Left ventricle myocardium inferior (tissue), 1 donor: ENCODE results near the gene CIB4. TPM values are rescaled to one million over a fixed set of nuclear protein-coding genes. Genes with fewer than 3 reads are reported as not detected.

Experiments
- DNase-seq: peaks from one replicate; pipeline ENCODE4 v3.0.0-alpha.2; 2020
- H3K27ac ChIP-seq: fragments of 200-600 bp; replicated peaks from 2 replicates; pipeline ENCODE4 v1.8.0; 2021
- H3K27me3 ChIP-seq: fragments of 200-600 bp; 2 replicates; pipeline ENCODE4 v1.8.0; 2021; ENCODE audit warnings: low read depth
- H3K36me3 ChIP-seq: fragments of 200-600 bp; 2 replicates; pipeline ENCODE4 v1.8.0; 2021
- H3K4me1 ChIP-seq: fragments of 200-600 bp; 2 replicates; pipeline ENCODE4 v1.8.0; 2021
- H3K4me3 ChIP-seq: fragments of 200-600 bp; 2 replicates; pipeline ENCODE4 v1.8.0; 2021; ENCODE audit warnings: mild to moderate bottlenecking, moderate library complexity
- H3K9me3 ChIP-seq: fragments of 200-600 bp; replicated peaks from 2 replicates; pipeline ENCODE4 v1.8.0; 2021
- CTCF ChIP-seq: fragments of 200-600 bp; IDR thresholded peaks from 2 replicates; pipeline ENCODE4 v1.8.0; 2021; ENCODE audit warnings: antibody characterized with exemption, mild to moderate bottlenecking, borderline replicate concordance
- intact Hi-C: fragments of 100-400 bp; cut with micrococcal nuclease; formaldehyde crosslinking; loops from one replicate; pipeline ENCODE4 v1.11.0; 2022
- total RNA-seq: library from RNA; stranded (reverse); fragmentation: NEBNext Ultra II Directional; extraction: Animal tissue kit (Norgen Biotek cat#: 25700); gene quantifications from one replicate; pipeline ENCODE4 v1.2.1, GENCODE V29; 2021
- donor health status: DM: no; HTN: yes; CAD: no; lungs with severe emphysema.

Gene CIB4
- total RNA-seq, 1 donor from 2014 or later: not detected

DNA sequence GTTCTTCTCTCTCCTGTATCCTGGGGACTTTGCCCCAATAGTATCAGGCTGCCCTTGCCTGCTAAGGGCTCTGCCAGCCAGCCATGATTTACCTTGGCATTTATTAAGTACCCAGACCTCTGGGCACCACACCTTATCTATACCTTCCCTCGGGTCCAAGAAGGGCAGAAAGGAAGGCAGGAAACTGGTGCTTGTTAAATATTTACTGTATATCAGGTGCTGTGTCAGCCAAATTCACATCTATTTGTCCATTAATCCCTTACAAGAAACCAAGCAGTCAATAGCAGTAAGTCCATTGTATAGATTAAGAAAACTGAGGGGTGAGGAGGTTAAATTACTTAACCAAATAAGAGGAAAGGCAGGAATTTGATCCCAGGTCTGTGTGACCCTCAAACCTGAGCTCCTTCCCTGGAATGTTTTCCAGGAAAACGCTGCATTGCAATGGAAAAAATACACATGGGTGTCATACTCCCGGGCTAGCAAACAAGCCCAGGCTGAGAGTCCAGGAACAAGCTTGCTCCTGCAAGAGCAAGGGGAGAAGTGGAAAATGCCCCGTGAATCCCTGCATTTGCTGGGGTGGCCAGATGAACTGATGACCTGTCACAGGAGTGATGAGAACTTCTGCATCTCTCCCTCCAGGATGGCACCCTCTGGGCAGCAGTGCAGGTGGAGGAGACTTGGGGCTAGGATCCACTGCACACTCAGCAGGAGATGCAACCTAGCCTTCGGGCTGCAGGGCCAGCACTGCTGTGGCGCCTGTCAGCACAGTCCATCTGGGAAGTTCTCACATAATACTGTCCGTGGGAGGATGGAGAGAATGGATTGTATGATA lies 30.4 kb downstream of the CIB4 start:
- intact Hi-C loops: no loop called here
- peaks cover 50% of the 10 kb centered on the region for H3K27me3 ChIP-seq
- H3K36me3 ChIP-seq: no peaks in the 10 kb centered on the region
- H3K4me3 ChIP-seq: no peak overlapping the region
- no peak overlapping the region for H3K27ac ChIP-seq
- DNase-seq: no peak
- peaks cover 29% of the 10 kb centered on the region for H3K4me1 ChIP-seq
- TF ChIP-seq CTCF: no peak
- no peaks in the 10 kb centered on the region for H3K9me3 ChIP-seq

DNA sequence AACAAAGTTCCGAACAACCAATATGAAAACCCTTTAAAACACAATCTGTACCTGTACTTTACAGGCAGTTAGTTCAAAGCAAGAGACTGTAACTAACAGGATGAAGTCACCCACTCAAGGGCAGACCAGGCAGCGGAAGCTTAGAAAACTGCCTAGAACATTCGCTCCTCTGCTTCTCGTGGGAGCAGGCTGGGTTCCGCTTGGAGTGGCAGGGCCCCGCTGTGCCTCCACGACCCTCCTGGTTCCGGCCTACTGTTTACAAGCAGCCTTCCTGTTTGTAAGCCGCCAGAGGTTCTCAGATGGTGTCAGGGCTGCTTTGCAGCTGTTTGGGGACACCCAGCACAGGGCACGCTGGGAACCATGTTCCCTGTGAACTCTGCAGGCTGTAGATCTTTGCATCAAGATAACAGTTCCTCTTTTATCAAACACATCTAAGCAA lies 31.3 kb downstream of the CIB4 start:
- DNase-seq: no peak
- Histone ChIP-seq H3K9me3 (no peaks in the 10 kb centered on the region), H3K36me3 (no peaks in the 10 kb centered on the region), H3K27me3 (peaks cover 49% of the 10 kb centered on the region), H3K4me1 (peaks cover 28% of the 10 kb centered on the region), H3K27ac (no peak overlapping the region), H3K4me3 (no peak overlapping the region)
- intact Hi-C loops: no loop called here
- no peak for TF ChIP-seq CTCF

DNA sequence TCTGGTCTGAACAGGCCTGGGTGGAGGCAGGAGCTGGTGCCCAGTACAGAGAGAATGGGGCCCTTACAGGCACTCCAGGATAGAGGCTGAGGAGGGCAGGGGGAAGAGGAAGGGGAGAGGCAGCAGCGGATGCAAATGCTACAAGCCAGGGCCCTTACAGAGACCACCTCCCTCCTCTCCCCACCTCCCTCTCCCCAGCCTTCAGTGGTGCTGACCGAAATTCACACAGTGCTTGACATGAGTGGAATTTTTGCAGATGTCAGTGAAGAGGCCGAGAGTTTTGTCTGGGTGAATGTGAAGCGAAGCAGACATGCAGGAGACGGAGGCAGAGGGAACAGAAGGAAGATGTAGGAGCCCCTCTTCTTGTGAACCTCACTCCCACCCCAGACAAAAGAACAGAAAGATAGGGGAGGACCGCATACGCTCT lies 31.9 kb downstream of the CIB4 start:
- intact Hi-C loops: no loop called here
- Histone ChIP-seq H3K27me3 (peaks cover 51% of the 10 kb centered on the region), H3K36me3 (no peaks in the 10 kb centered on the region)

GRCh38 chr2:26608557-26608956 lies 32.6 kb downstream of the CIB4 start:
- no peak for TF ChIP-seq CTCF
- H3K9me3 ChIP-seq: no peaks in the 10 kb centered on the region
- H3K27ac ChIP-seq: no peak overlapping the region
- H3K36me3 ChIP-seq: no peaks in the 10 kb centered on the region
- intact Hi-C loops: no loop called here
- H3K4me1 ChIP-seq: peaks cover 15% of the 10 kb centered on the region
- no peak overlapping the region for H3K4me3 ChIP-seq
- H3K27me3 ChIP-seq: peaks cover 58% of the 10 kb centered on the region
- DNase-seq: no peak

More for the DNA sequence above, 31.9 kb downstream of the CIB4 start:
- DNase-seq: no peak
- TF ChIP-seq CTCF: no peak
- H3K4me1 ChIP-seq: peaks cover 21% of the 10 kb centered on the region
- no peak overlapping the region for H3K4me3 ChIP-seq
- no peaks in the 10 kb centered on the region for H3K9me3 ChIP-seq
- no peak overlapping the region for H3K27ac ChIP-seq

GRCh38 chr2:26607698-26608097 lies 33.5 kb downstream of the CIB4 start:
- Histone ChIP-seq H3K36me3 (no peaks in the 10 kb centered on the region), H3K4me3 (no peak overlapping the region), H3K27me3 (peaks cover 66% of the 10 kb centered on the region), H3K4me1 (peaks cover 8% of the 10 kb centered on the region), H3K9me3 (no peaks in the 10 kb centered on the region), H3K27ac (no peak overlapping the region)
- no peak for TF ChIP-seq CTCF
- DNase-seq: no peak
- intact Hi-C loops: no loop called here
